Measurements from ENCODE around the gene IL3. TPM values are rescaled to one million over a fixed set of nuclear protein-coding genes. Genes with fewer than 3 reads are reported as not detected.

The IL3 gene
- total and polyA plus RNA-seq, 2 experiments from 2014 or later = not detected

GRCh38 chr5:132067451-132067850, 7.0 kb downstream of the IL3 start:
- Histone ChIP-seq H3K9me2 (ENCODE audit: insufficient read depth) (no peaks in the 10 kb centered on the region), H4K20me1 (ENCODE audit: insufficient read depth) (no peaks in the 10 kb centered on the region), H3K9me3 (ENCODE audit: low read depth) (no peaks in the 10 kb centered on the region), H3K79me2 (ENCODE audit: insufficient read depth) (no peaks in the 10 kb centered on the region), H3K9ac (no peak overlapping the region), H3F3A (ENCODE audit: insufficient read depth) (no peaks in the 10 kb centered on the region), H3K36me3 (ENCODE audit: low read depth) (no peaks in the 10 kb centered on the region), H3K27ac (no peak overlapping the region), H3K4me2 (ENCODE audit: unreplicated experiment) (no peak overlapping the region), H2AFZ (no peak overlapping the region), H3K27me3 (replicated peaks; ENCODE audit: insufficient read depth) (no peaks in the 10 kb centered on the region), H3K4me1 (ENCODE audit: insufficient read depth) (no peaks in the 10 kb centered on the region), H3K4me3 (no peak overlapping the region)
- in situ Hi-C loops (cut with MboI) = no loop called here
- TF ChIP-seq EZH2phosphoT487 (IDR thresholded peaks at IDR 0.05; ENCODE audit: insufficient read depth, low read depth) (no peak), EZH2 (IDR thresholded peaks at IDR 0.05; ENCODE audit: insufficient read depth, poor library complexity, severe bottlenecking) (no peak)
- WGBS, 2 experiments (ENCODE audit: low coverage in 1 of 2, low lambda C conversion rate in 2 of 2, missing lambda C conversion rate in 2 of 2) = 96% methylated on average over 11 of the region's 11 CpGs
- DNase-seq = no peak

- Histone ChIP-seq H3K27me3 (replicated peaks; ENCODE audit: insufficient read depth) (no peaks in the 10 kb centered on the region), H3K9ac (no peak overlapping the region), H3K79me2 (ENCODE audit: insufficient read depth) (no peaks in the 10 kb centered on the region), H3F3A (ENCODE audit: insufficient read depth) (no peaks in the 10 kb centered on the region), H3K9me3 (ENCODE audit: low read depth) (no peaks in the 10 kb centered on the region), H2AFZ (no peak overlapping the region), H3K36me3 (ENCODE audit: low read depth) (no peaks in the 10 kb centered on the region), H4K20me1 (ENCODE audit: insufficient read depth) (no peaks in the 10 kb centered on the region), H3K4me1 (ENCODE audit: insufficient read depth) (peaks cover 2% of the 10 kb centered on the region; the same call in 1 of the 2 replicates), H3K27ac (no peak overlapping the region), H3K9me2 (ENCODE audit: insufficient read depth) (no peaks in the 10 kb centered on the region), H3K4me3 (no peak overlapping the region), H3K4me2 (ENCODE audit: unreplicated experiment) (no peak overlapping the region)
- no peak for TF ChIP-seq EZH2phosphoT487 (IDR thresholded peaks at IDR 0.05; ENCODE audit: insufficient read depth, low read depth)
- DNase-seq = no peak
- 93 to 94% methylated on average over 12 to 13 of the region's 13 CpGs for WGBS, 2 experiments (ENCODE audit: low coverage in 1 of 2, low lambda C conversion rate in 2 of 2, missing lambda C conversion rate in 2 of 2)
- in situ Hi-C loops (cut with MboI) = no loop called here
Observed at GRCh38 chr5:132067941-132068808, 7.7 kb downstream of the IL3 start.

GRCh38 chr5:132069561-132069960, 9.1 kb downstream of the IL3 start:
- H4K20me1 ChIP-seq (ENCODE audit: insufficient read depth) = no peaks in the 10 kb centered on the region
- no peaks in the 10 kb centered on the region for H3K79me2 ChIP-seq (ENCODE audit: insufficient read depth)
- peaks cover 11% of the 10 kb centered on the region; the same call in 1 of the 2 replicates for H3K4me1 ChIP-seq (ENCODE audit: insufficient read depth)
- H3K27me3 ChIP-seq (replicated peaks; ENCODE audit: insufficient read depth) = no peaks in the 10 kb centered on the region
- no peaks in the 10 kb centered on the region for H3F3A ChIP-seq (ENCODE audit: insufficient read depth)
- in situ Hi-C loops (cut with MboI) = no loop called here
- H3K9me3 ChIP-seq (ENCODE audit: low read depth) = no peaks in the 10 kb centered on the region
- no peaks in the 10 kb centered on the region for H3K36me3 ChIP-seq (ENCODE audit: low read depth)
- no peak overlapping the region for H3K4me3 ChIP-seq
- no peak overlapping the region for H2AFZ ChIP-seq
- 97 to 98% methylated on average over 10 of the region's 10 CpGs for WGBS, 2 experiments (ENCODE audit: low coverage in 1 of 2, low lambda C conversion rate in 2 of 2, missing lambda C conversion rate in 2 of 2)
- H3K27ac ChIP-seq = no peak overlapping the region
- H3K4me2 ChIP-seq (ENCODE audit: unreplicated experiment) = no peak overlapping the region
- TF ChIP-seq EZH2phosphoT487 (IDR thresholded peaks at IDR 0.05; ENCODE audit: insufficient read depth, low read depth) = no peak
- no peak for TF ChIP-seq EZH2 (IDR thresholded peaks at IDR 0.05; ENCODE audit: insufficient read depth, poor library complexity, severe bottlenecking)
- DNase-seq = no peak
- H3K9me2 ChIP-seq (ENCODE audit: insufficient read depth) = no peaks in the 10 kb centered on the region
- H3K9ac ChIP-seq = no peak overlapping the region

- H3K79me2 ChIP-seq (ENCODE audit: insufficient read depth) = no peaks in the 10 kb centered on the region
- H3K9ac ChIP-seq = no peak overlapping the region
- no peaks in the 10 kb centered on the region for H3F3A ChIP-seq (ENCODE audit: insufficient read depth)
- H2AFZ ChIP-seq = no peak overlapping the region
- no peaks in the 10 kb centered on the region for H3K27me3 ChIP-seq (replicated peaks; ENCODE audit: insufficient read depth)
- H3K9me2 ChIP-seq (ENCODE audit: insufficient read depth) = no peaks in the 10 kb centered on the region
- H3K4me2 ChIP-seq (ENCODE audit: unreplicated experiment) = no peak overlapping the region
- 92 to 94% methylated on average over 3 of the region's 3 CpGs for WGBS, 2 experiments (ENCODE audit: low coverage in 1 of 2, low lambda C conversion rate in 2 of 2, missing lambda C conversion rate in 2 of 2)
- peaks cover 11% of the 10 kb centered on the region; the same call in 1 of the 2 replicates for H3K4me1 ChIP-seq (ENCODE audit: insufficient read depth)
- no peaks in the 10 kb centered on the region for H3K36me3 ChIP-seq (ENCODE audit: low read depth)
- H4K20me1 ChIP-seq (ENCODE audit: insufficient read depth) = no peaks in the 10 kb centered on the region
- no peak overlapping the region for H3K4me3 ChIP-seq
- no peak overlapping the region for H3K27ac ChIP-seq
- TF ChIP-seq EZH2phosphoT487 (IDR thresholded peaks at IDR 0.05; ENCODE audit: insufficient read depth, low read depth) (no peak), EZH2 (IDR thresholded peaks at IDR 0.05; ENCODE audit: insufficient read depth, poor library complexity, severe bottlenecking) (no peak)
- DNase-seq = no peak
- in situ Hi-C loops (cut with MboI) = no loop called here
- H3K9me3 ChIP-seq (ENCODE audit: low read depth) = no peaks in the 10 kb centered on the region
Observed at GRCh38 chr5:132069994-132070393, 9.5 kb downstream of the IL3 start.
